NCI-H128 (cell line): ENCODE measurements around the gene DIO2.

ENCODE experiments used
- DNase-seq: peaks from one replicate; lab custom pipeline; 2025; ENCODE audit not compliant: unreplicated experiment; lab: John Stamatoyannopoulos, UW

DIO2 gene

DNA sequence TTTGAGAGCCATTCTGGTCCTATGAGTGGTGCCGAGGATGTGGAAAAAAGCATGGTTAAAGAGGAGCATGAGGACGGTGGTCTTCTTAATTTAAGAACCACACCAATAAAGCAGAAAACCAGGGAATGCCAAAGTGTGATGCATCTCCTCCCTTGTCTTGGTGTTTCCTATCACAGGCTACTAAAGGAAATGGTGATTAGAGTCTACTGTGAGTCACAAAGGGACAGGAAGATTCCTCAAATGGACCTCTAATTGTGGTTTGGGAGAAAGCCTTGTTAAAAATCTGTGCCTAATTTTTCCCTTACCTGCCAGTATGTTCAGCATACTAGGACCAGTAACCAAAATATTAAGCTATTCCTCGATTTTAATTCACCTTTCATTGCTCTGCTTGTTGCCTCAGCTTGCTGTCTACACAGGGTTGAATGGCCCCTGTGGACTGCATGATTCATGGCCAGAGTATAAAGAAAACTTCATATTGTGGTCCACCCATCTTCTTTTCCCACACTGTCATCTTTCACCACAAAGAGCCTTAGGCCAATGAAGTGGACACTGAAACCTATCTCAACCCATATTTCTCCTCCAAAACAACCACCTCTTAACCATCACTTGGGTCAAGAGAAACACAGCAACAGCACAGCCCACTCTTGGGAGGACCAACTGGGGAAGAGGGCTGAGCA, 38.8 kb downstream of the DIO2 start:
- no peak for DNase-seq

DNA sequence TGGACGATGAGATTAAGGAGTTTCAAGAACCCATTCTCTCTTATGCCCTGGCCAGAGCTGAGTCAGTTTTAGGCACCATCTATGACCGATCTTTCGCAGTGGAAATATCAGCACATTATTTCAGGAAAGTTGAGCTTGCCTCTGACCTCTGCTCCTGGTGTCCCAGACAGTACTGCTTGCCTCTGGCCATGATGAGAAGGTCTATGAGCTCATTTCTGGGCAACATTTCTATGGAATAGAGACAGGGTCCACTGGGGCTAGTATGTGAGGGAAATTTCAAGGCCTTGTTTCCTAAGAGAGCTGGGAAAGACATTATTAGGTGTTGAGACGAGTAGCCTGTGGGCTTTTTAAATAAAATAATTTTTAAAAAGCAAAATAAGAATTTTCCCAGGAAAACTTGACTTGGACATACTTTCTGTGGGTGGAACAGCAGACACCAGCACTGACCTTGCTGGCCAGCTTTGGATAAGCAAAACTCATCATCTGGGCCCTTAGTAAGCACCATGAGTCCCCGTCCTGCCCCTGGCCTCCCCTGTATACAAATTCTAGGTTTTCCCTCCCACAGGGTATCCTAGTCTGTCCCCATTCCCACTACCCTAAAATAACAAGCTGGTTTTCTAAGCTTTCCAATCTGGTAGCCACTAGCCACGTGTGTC, 43.4 kb downstream of the DIO2 start:
- DNase-seq = no peak

DNA sequence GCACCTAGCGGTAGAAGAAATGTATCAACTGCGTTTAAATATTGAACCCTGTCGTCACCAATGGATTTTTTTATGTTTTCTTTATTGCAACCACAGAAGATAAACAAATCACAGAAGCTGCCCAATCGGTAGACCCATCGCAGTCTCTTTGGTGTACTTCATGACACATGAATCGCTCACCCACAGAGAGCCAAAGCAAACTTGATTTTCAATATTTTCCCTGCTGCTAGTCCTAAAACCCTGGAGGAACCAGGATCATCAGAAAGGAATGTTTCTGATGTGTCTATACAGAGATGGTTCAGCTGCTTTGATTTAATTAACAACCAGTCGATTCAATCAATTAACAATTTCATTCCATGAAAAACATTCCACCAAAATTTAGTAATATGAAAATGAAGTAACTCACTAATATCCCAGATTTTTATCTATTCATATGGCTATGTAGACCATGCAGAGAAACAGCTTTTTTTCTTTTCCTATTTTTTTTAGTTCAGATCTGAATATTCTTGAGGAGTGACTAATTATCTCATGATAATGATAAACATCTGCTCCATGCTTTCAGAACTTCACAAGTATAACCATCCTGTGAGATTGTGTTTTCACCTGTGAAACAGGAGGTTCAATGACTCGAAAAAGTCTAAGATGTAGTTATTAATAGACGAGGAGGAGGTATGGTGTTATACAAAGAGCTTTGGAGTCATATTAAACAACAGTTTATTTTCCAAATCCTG, 46.1 kb downstream of the DIO2 start:
- no peak for DNase-seq

DNA sequence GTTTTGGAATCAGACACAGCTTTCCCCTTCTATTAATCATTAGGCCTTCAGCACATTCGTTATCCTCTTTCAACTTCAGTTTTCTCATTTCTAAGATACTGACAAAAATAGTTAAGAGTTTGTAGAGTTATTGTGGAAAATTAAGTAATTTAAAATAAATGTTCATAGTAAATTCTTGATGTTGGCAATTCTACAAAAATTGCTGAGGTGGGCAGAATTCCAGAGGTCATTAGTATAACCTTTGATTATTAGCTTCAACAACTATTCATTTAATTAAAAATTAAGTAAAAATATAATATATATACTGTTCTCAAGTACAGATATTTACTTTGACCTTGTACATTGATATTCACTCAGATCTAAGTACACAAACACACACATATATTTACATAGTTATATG, 58.5 kb downstream of the DIO2 start:
- no peak for DNase-seq

DNA sequence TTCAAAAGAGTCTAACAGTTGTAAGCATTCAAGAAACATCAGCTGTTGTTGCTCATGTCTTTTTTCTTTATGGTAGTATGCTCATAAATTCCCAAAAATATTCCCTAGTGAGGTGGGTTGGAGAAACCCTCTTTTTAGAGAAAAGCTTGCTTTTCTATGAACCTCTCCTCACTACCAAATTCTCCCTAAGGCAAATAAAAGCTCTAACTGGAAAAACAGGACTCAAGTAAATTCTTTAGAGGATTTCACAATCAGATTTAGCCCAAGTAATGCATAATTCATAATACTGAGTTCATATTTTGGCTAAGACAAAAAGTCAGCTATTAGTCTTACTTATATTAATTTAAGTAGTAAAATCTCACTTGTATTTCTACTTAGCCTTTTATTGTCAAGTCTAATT, 59.1 kb downstream of the DIO2 start:
- no peak for DNase-seq

DNA sequence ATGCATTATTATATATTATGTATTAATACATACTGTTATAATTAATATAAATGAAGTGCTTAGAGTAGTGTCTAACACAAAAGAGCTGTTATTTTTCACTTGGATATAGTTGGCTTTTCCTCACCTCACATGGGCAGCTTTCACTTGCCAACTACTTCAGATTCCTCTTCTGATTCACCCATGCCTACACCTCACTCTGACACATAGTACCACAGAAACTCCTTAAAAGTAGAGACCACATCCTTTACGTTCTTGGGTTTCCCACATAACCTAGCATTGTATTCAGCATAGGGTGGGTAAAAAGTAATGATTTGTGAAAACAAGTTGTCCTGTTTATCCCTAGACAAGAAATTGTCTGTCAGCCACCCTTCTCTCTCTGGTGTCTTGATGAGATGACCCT, 61.0 kb downstream of the DIO2 start:
- DNase-seq = no peak
